ENCODE data around the gene PTTG2.

- TF ChIP-seq CTCF (IDR thresholded peaks at IDR 0.05 in 4 of 5, conservative IDR thresholded peaks at IDR 0.05 in 1 of 5) (peak; percentile 62 to 86 (median 78)), POLR2A (IDR thresholded peaks at IDR 0.05) (peak; percentile 25 to 54)
Observed at GRCh38 chr4:37977471-37978247, 17.5 kb downstream of the PTTG2 start.
